Motor neuron (in vitro differentiated cells): ENCODE results near the gene UCKL1. TPM values are rescaled to one million over a fixed set of nuclear protein-coding genes. Genes with fewer than 3 reads are reported as not detected.

Experiments
- ATAC-seq, 8 experiments: fragments of 200-7000 bp; cut with Tn5 transposase; replicated peaks in 6 of 8; 2 replicates each; pipeline ENCODE4 v1.8.0; 2021; ENCODE audit warnings: mild to moderate bottlenecking in 8 of 8, moderate library complexity in 8 of 8
- H3K27ac ChIP-seq, 2 donors: fragments of 250-450 bp; sonication (Bioruptor Pico); 2 replicates each; pipeline ENCODE4 v1.9.0; 2021; ENCODE audit warnings: antibody characterized with exemption in 2 of 2, mild to moderate bottlenecking in 2 of 2, moderate library complexity in 1 of 2
- H3K4me1 ChIP-seq, 2 donors: fragments of 250-450 bp; sonication (Bioruptor Pico); replicated peaks in 1 of 2; 2 replicates each; pipeline ENCODE4 v1.6.1; 2021; ENCODE audit warnings: antibody characterized with exemption in 2 of 2, mild to moderate bottlenecking in 2 of 2, moderate library complexity in 1 of 2
- H3K4me3 ChIP-seq, 5 donors: fragments of 250-450 bp; sonication (Bioruptor Pico); 2 replicates each; pipeline ENCODE4 v1.9.0; 2021; ENCODE audit warnings: antibody characterized with exemption in 5 of 5, mild to moderate bottlenecking in 5 of 5, moderate library complexity in 4 of 5
- WGBS, 10 experiments: fragments of 450-650 bp; shearing (Covaris generic); methylation state at CpG; one replicate each; pipeline ENCODE4 v1.0.0; 2022; 5-methylcytosine and 5-hydroxymethylcytosine counted together
- in situ Hi-C, 9 experiments: fragments of 400-800 bp; cut with MboI; loops; one replicate each; pipeline ENCODE4 v1.15.0; 2021; ENCODE audit warnings: low sequenced_read_pairs in 9 of 9, low pct_unique_long_range_greater_than_20kb in 2 of 9; ENCODE audit not compliant: unreplicated experiment in 9 of 9
- total RNA-seq, 8 experiments: library from RNA; unstranded; fragments of 300-600 nt; gene quantifications; 2 replicates each; pipeline versions ENCODE4 v1.2.3 to v1.2.4, GENCODE V29; 2022

Gene UCKL1
- total RNA-seq, 8 experiments from 2014 or later, result 15.5 to 59.3 (median 24.6) TPM

DNA sequence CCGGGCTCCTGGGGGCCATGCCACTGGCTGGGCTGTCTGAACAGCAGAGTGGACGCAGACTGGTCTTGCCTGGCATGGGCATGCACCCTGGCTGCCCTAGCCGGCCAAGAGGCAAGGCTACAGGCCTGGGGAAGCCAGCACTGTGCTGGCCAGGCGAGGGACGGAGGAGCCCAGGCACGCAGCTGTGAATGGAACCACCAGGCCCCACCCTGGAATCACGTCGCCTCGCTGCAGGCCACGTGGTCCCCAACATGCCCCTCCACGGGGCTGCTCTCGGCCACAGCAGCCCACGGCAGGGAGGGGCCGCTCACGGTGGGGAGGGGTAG lies 4.0 kb downstream of the UCKL1 start:
- Histone ChIP-seq H3K4me1 (peaks cover 38 to 47% of the 10 kb centered on the region in 2 donors), H3K27ac (no peak overlapping the region), H3K4me3 (no peak overlapping the region)
- WGBS, 10 experiments, result 26% methylated on average over 3 of the region's 15 CpGs; no CpG with 5 or more reads in 9 of the 10 experiments
- no peak for ATAC-seq
- in situ Hi-C loops, result no loop called here

DNA sequence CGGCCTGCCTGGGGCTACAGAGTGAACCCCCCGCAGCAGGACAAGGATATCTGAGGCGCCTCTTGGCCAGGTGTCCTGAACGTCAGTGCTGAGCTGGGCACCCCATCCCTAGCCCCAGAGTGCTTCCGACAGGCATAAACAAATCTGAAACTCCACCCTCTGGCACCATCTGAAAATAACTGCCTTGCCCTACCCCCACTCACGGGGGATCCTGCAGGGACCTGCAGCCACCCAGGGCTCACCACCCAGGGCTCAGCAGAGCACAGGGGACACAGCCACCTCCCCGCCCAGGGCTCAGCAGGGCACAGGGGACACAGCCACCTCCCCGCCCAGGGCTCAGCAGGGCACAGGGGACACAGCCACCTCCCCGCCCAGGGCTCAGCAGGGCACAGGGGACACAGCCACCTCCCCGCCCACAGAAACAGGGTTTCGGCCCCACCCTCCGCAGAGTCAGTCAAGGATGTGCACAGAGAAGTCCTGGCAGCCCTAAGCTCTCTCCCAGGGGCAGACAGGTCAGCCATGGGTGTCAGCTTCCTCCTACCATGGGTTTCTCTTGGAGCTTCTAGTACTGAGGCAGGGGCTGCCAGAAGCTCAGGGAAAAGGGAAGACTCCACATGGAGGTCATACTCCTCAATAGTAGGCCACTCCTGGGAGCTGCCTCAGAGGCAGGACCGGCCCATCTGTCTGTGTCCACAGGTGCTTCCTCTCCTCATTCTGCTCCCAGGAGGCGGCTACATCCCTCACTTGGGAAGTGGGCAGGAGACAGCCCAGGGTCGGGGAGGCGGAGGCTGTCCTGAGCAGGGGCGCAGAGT lies 4.6 kb downstream of the UCKL1 start:
- ATAC-seq, result no peak
- Histone ChIP-seq H3K27ac (peak overlapping the region in 1 of 2 donors; percentile 83), H3K4me1 (peaks cover 34 to 41% of the 10 kb centered on the region in 2 donors), H3K4me3 (no peak overlapping the region)
- in situ Hi-C loops, result no loop called here
- WGBS, 10 experiments, result 60 to 86% methylated on average over 1 to 4 of the region's 17 CpGs; no CpG with 5 or more reads in 8 of the 10 experiments

DNA sequence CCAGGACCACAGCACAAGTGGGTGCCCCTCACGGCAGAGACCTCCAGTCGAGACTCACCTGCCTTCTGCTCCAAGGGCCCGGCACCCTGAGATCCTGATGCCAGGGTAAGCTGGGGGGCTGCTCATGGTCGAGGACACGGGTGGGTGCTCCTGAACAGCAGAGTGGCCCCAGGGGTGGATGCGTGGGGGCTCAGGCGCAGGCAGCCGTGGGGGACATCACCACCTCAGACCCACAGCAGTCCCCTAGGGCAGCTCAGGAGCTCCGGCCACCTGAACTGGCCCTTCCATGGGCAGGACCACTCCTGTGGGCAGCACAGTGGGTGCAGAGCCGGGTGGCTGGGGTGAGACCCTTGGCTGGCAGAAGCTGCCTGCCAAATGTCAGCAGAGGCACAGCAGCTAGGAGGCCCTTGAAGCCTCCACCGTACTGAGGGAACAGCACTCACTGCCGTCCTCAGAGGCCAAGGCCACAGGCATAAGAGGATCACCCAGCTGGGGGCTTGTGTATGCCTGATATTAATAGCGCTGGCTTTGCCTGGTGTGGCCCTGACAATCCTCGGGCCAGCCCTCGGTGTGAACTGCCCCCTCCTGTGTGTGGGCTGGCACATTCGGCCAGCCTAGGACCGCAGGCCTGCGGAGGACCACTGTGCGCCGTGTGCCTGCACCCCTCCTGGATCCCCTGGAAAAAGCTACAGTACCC lies 5.4 kb downstream of the UCKL1 start:
- H3K4me3 ChIP-seq, result no peak overlapping the region
- H3K4me1 ChIP-seq, result peaks cover 34 to 40% of the 10 kb centered on the region in 2 donors
- no peak for ATAC-seq
- H3K27ac ChIP-seq, result peak overlapping the region in 1 of 2 donors; percentile 83
- WGBS, 10 experiments, result 87% methylated on average over 3 of the region's 20 CpGs; no CpG with 5 or more reads in 9 of the 10 experiments
- in situ Hi-C loops, result no loop called here

DNA sequence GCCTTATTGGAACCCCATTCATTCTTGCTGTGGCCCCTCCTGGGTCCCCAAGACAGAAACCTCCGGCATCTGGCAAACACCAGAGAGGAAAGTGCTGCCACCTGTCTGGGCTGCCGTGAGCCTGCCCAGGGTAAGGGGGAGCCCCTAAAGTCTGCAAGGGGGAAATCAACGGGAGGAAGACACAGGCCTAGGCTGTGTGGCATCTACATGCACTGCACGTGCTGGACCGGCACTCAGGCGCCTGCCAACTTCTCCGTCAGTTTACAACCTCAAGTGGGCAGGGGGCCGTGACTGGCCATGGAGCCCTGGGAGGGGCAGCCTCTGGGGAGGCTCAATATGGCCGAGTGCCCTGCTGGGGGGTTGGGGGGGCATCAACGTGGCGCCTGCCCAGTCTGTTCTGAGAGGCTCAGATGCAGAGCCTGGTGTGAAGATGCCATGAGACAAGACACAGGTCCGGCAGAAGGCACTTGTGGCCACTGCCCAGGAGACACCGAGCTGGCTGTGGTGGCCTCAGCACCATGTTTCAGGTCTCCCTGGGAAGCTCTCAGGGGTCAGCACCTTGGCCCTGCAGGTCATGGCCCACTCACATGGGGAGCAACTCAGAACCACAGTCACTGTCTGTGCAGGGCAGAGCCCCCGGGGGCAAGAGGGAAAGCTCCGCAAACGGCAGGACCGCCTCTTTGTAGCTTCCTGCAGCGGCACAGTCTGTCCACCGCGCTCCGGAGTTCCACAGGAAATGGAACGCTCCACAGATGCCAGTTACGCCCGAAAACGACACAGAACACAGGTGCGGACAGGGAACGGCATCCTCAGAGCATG lies 8.4 kb downstream of the UCKL1 start:
- WGBS, 10 experiments, result 7 to 100% (median 71%) methylated on average over 1 to 4 of the region's 27 CpGs; no CpG with 5 or more reads in 6 of the 10 experiments
- in situ Hi-C loops, result no loop called here
- H3K4me1 ChIP-seq, result peaks cover 24 to 26% of the 10 kb centered on the region in 2 donors
- no peak overlapping the region for H3K4me3 ChIP-seq
- H3K27ac ChIP-seq, result no peak overlapping the region
- no peak for ATAC-seq

DNA sequence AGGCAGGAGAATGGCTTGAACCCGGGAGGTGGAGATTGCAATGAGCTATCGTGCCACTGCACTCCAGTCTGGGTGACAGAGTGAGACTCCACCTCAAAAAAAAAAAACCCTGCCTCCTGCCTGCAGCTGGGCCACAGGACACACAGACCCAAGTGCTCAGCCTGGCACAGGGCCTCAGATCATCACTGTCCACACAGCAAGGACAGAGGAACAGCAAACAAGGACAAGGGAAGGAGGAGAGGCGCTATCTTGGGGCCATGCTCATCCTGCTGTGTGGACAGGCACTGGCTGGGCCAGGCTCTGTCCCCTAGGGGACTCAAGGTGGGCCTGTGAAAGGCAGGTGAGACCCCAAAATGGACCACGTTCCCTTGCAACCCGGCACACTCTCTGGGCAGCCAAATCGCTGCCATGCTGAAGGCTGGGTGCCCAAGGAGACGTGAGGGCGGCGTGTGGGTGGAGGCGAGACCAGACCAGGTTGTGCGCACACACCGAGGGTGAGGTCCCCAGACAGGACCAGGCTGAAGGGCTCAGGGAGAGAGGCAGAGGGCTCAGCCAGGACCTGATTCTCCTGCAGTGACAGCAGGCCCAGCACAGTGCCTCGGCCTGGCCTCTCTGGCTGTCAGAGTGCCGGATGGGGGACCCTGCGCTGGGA lies 9.1 kb downstream of the UCKL1 start:
- in situ Hi-C loops, result no loop called here
- no peak overlapping the region for H3K27ac ChIP-seq
- WGBS, 10 experiments, result 96 to 100% (median 98%) methylated on average over 1 to 6 of the region's 15 CpGs; no CpG with 5 or more reads in 6 of the 10 experiments
- H3K4me1 ChIP-seq, result peaks cover 28 to 32% of the 10 kb centered on the region in 2 donors
- no peak overlapping the region for H3K4me3 ChIP-seq
- no peak for ATAC-seq

DNA sequence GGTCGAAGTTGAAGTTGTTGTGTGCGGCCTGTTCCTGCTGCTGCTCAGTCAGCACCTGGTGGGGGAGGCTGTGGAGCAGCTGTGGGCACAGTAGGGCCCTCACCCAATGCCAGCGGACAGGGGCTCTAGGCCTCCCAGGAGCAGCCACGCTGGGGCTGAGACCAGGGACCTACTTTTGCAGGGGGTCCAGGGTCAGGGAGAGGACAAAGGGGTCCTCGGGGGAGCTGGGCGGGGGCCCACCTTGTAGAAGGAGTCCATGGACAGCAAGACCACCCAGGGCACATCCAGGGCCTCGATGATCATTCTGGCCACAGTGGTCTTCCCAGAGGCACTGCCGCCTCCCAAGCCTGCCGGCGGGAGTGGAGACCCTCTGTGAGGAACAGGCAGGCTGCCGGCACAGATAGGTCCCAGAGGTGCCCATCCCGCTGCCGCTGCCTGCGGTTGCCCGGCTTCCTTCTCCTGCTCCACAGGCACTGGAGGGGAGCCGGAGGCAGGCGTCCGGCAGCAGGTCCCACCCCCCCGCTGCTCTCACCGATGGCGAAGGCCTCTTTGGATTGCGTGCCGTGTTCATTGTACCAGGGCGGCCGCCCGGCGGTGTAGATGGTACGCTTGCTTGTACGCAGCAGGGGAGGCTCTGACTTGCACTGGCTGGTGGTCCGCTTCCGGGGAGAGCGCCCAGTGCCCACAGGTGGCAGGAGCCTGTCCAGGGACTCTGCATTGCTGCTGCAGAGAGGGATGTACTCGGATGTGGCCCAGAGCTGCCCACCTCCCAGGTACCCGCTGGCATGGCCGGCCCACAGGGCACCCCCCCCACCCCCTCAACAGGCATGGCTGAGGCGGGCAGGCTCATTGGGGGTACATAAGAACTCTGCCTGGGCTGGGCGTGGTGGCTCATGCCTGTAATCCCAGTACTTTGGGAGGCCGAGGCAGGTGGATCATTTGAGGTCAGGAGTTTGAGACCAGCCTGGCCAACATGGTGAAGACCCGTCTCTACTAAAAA lies 10.0 kb downstream of the UCKL1 start:
- Histone ChIP-seq H3K27ac (no peak overlapping the region), H3K4me3 (no peak overlapping the region), H3K4me1 (peaks cover 27 to 28% of the 10 kb centered on the region in 2 donors)
- in situ Hi-C loops, result no loop called here
- WGBS, 10 experiments, result 98 to 100% methylated on average over 1 to 10 of the region's 39 CpGs; no CpG with 5 or more reads in 8 of the 10 experiments
- ATAC-seq, result no peak

DNA sequence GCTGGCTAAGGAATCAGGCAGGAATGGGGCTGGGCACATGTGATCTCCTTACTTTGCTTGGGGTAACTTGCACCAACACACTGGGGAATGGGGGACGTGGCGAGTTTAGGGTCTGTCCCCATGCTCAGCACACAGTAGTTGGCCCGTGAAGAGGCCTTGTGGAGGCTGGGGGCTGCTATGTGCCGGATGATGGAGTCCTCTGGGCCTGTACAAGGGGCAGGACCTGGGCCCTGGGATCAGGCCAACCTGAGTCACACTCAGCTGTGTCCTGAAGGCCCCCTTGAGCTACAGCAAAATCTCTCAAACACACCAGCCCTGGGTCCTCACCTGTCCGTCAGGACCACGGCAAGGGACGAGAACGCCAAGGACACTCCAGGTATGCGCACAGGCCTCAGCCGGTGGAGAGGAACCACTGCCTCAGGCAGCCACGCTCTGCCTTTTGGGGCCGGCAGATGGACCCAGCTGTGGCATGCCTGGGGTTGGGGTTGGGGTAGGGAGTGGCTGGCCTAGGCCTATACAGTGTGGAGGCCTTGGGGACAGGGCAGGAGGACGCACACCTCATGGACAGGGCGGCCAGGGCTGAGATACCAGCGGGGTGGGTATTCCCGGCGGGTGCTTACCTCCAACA lies 11.1 kb downstream of the UCKL1 start:
- in situ Hi-C loops, result no loop called here
- WGBS, 10 experiments, result 100% methylated on average over 3 of the region's 17 CpGs; no CpG with 5 or more reads in 9 of the 10 experiments
- H3K27ac ChIP-seq, result no peak overlapping the region
- ATAC-seq, result no peak
- no peak overlapping the region for H3K4me3 ChIP-seq
- H3K4me1 ChIP-seq, result peaks cover 16 to 19% of the 10 kb centered on the region in 2 donors

DNA sequence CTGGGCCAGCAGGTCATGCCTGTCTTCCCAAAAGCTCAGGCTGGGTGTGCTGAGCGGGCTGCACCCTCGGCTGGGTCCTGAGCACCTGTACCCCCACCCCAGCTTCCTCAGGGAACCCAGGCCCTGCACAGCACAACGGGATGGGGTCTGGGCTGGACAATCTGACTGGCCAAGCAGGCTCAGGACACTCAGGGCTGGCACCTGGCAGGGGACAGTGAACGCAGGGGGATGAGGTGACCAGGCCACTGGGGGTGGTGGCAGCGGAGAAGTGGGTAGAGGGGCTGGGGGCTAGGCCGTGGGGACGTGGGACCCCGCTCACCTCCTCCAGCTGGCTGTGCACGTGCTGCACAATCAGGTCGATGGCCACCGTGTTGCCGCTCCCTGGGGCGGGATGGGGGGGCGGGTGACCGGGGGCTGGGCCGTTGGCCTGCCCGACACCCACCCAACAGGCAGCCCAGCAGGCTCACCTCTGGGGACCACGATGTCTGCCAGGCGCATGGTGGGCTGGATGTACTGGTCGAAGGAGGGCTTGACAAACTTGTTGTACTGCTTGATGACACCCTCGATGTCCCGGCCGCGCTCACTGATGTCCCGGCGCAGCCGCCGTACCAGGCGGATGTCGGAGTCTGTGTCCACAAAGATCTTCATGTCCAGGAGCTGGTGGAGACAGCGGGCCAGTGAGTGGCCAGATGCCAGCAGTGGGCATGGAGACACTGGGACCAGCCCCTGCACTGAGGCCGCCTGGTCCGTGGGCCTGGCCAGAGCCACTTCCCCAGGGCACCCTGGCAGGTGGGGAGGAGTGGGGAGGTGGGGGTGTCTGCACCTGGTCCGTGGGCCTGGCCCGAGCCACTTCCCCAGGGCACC lies 11.9 kb downstream of the UCKL1 start:
- in situ Hi-C loops, result no loop called here
- ATAC-seq, result no peak
- Histone ChIP-seq H3K4me1 (peaks cover 8 to 12% of the 10 kb centered on the region in 2 donors), H3K4me3 (no peak overlapping the region), H3K27ac (no peak overlapping the region)
- 91 to 100% methylated on average over 2 to 4 of the region's 35 CpGs; no CpG with 5 or more reads in 8 of the 10 experiments for WGBS, 10 experiments

DNA sequence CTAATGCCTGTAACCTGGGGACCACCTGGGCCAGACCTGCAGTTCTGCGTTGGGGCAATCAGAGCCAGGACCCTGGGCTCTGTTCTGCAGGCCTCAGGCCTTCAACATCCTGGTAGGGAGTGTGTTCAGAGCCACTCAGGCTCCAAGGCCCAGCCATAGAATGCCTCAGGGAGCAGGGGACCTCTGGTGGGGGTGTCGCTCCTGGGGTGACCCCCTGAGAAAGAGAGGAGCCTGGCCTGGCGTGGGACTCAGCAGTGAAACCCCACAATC lies 12.5 kb downstream of the UCKL1 start:
- Histone ChIP-seq H3K4me1 (peaks cover 6 to 10% of the 10 kb centered on the region in 2 donors), H3K4me3 (no peak overlapping the region), H3K27ac (no peak overlapping the region)
- ATAC-seq, result no peak
- 80 to 100% (median 100%) methylated on average over 1 of the region's 3 CpGs; no CpG with 5 or more reads in 7 of the 10 experiments for WGBS, 10 experiments
- in situ Hi-C loops, result no loop called here

DNA sequence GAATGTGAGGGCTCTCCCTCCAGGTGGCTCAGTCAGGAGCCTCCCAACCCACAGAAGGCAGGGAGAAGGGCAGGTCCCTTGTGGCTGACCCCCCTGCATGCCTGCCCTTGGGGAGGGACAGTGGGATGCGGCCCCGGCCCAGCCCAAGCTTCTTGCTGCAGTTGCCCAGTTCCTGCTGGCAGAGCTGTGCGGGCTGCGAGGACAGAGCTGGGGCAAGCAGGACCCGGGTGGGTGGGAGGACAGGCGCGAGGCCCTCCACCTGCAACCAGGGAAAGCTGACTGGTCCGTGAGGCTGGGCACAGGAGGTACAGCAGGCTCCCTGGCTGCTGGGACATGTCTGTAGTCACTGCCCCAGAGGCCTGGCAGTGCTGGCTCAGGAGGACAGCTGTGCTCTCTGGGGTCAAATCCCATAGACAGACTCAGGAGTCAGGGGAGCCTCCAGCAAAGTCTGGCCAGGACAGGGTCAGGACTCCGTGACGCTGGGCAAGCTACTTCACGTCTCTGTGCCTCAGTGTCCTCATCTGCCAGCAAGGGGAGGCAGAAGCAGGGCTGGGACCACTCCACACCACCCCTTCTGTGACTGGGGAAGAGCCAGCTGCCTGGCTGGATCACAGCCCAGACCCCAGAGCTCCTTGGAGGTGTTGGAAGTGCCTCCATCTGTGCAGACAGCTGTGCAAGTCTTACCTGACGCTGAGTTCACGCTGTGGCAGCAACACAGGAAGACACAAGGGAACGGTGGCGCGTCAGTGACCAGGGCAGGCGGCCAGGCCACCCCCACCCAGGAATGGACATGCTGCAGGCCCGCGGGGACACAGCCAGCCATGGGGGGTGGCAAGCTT lies 13.0 kb downstream of the UCKL1 start:
- H3K4me1 ChIP-seq, result peaks cover 4 to 8% of the 10 kb centered on the region in 2 donors
- ATAC-seq, result no peak
- 87 to 90% methylated on average over 3 to 4 of the region's 19 CpGs; no CpG with 5 or more reads in 8 of the 10 experiments for WGBS, 10 experiments
- peak overlapping the region in 1 of 2 donors; percentile 46 for H3K27ac ChIP-seq
- H3K4me3 ChIP-seq, result no peak overlapping the region
- in situ Hi-C loops, result no loop called here
